LNCAP (cell line): ENCODE data around the gene FIBP.

Experiments
- TF ChIP-seq, protein P1 (sequence below): fragments of 450-650 bp; IDR thresholded peaks from 2 replicates; pipeline ENCODE4 v1.5.1; 2017; ENCODE audit warnings: mild to moderate bottlenecking

FIBP gene

GRCh38 chr11:65860278-65861164 is 27.8 kb downstream of the FIBP start, which contains the start of gene MUS81:
MUS81 (plus strand) TSS chr11:65860433; CDS start chr11:65860754, 321 bp downstream.
- TF ChIP-seq, protein P1, sequence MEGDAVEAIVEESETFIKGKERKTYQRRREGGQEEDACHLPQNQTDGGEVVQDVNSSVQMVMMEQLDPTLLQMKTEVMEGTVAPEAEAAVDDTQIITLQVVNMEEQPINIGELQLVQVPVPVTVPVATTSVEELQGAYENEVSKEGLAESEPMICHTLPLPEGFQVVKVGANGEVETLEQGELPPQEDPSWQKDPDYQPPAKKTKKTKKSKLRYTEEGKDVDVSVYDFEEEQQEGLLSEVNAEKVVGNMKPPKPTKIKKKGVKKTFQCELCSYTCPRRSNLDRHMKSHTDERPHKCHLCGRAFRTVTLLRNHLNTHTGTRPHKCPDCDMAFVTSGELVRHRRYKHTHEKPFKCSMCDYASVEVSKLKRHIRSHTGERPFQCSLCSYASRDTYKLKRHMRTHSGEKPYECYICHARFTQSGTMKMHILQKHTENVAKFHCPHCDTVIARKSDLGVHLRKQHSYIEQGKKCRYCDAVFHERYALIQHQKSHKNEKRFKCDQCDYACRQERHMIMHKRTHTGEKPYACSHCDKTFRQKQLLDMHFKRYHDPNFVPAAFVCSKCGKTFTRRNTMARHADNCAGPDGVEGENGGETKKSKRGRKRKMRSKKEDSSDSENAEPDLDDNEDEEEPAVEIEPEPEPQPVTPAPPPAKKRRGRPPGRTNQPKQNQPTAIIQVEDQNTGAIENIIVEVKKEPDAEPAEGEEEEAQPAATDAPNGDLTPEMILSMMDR = peak; percentile 78

- TF ChIP-seq, protein P1 = no peak
Measured at GRCh38 chr11:65859812-65860277, 28.4 kb downstream of the FIBP start.

DNA sequence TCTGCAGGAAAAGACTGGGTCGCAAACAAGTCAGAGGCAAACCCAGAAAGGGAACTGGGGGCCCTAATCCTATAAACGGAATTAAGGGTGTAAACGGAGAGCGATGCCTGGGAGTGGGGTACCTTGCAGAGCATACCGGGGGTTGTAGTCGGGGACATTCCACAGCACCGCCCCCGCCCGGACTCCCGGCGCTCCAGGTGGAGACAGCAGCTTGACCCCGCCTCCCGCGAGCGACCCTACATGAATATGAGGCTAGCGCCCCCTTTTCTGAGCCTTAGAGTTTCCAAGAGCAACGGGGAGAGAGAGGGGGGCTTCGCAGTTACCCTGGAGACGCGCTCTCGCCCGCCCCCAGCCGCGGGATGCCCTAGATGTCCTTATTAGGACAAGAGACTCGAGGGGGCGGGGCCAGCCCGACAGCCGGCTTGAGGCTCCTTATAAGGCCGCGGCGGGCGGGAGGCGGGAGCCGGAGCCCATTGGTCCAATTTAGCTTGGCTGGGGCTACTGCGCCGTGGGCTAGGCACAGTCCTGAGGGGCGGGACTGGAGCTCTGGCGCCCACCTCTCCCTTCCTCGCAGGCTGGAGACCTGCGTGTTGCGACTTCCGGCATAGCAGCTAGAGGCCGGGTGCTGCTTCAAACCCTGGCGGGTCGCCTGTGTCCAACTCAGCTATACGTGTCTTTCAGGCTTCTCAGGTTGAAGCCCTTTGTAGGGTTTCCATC is 29.0 kb downstream of the FIBP start:
- TF ChIP-seq, protein P1 = no peak

DNA sequence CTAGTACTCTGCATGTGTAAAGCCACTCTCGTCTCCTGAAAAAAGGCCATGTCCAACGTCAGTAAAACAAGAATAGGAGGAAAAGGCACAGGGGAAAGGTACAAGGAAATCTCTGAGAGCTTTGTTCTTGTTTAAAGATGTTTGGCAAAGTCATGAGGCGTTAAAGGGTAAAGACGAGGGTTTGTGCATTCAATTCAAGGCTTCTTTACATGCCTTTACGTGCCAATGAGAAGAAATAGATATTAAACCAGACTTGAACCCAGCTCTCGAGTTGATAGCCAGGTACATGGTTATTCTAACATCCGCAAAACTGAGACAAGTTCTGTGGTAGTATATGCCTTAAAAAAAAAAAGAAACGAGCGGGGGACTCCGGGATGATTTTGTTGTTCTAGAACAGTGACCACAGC is 29.6 kb downstream of the FIBP start:
- TF ChIP-seq, protein P1 = no peak

DNA sequence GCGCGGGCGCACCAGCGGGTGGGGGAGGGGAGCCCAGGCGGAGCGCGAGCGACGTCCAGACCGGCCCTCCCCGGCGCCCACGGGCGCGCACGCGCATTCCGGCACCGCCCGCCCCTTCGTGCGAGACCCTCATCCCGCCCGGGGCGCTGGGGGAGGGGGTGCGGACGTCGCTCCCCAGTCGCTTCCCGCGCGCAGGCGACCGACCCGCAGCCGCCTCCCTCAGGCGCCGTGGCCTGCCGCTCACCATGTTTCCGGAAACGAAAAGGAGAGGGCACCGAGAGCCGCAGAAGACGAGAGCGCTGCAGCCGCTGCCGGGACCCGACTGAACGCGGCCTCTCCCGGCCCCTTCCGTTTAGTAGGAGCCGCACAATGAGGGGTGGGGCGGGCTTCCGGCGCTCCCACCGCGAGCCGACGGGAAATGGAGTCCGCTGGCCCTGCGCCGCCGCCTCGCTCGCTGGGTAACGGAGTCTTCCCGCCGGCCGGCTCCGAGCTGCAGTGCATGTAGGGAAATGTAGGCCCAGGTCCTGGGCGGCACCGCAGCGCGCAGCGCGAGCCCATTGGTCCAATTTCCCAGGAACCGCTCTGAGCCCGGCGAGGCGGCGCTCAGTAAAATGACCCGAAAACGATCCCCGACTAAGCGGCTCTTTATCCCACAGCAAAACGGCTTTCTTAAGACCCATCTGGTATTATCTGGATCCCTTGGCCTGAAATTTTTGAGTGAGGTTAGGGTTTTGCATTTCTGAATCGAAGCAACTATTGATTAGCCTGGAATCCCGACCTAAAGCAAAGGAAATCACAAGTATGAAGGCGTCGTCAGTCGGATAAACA is 30.2 kb downstream of the FIBP start, which contains the start of gene CFL1:
CFL1 (minus strand) TSS at position 328 of the 828 bp plus-strand sequence; CDS start at position 247, 81 bp downstream.
- TF ChIP-seq, protein P1 = no peak

GRCh38 chr11:65857500-65857852 is 30.8 kb downstream of the FIBP start:
- TF ChIP-seq, protein P1 = no peak
